Measurements from ENCODE around the gene KIAA0513. TPM values are rescaled to one million over a fixed set of nuclear protein-coding genes. Genes with fewer than 3 reads are reported as not detected.

Gene KIAA0513
- total and polyA plus RNA-seq, 2 of the 13 experiments (the other 11 are each of a cell fraction or from before 2014, with no cell fraction given), result 1.8 TPM

GRCh38 chr16:85114909-85115567 lies 87.4 kb downstream of the KIAA0513 start (continued):
- peak; percentile 81; the same call in 1 of the 2 replicates for TF ChIP-seq LRRFIP1 (CRISPR knock-in tag; conservative IDR thresholded peaks at IDR 0.05)
- peak; percentile 99 for TF ChIP-seq RAD21 (CRISPR knock-in tag; IDR thresholded peaks at IDR 0.05)
- no peak for TF ChIP-seq HOXA7 (CRISPR knock-in tag; IDR thresholded peaks at IDR 0.05)
- TF ChIP-seq ZNF567 (CRISPR knock-in tag; IDR thresholded peaks at IDR 0.05; ENCODE audit: borderline replicate concordance), result 0 out of 2 replicates have a peak, but pooled peaks have one; percentile 45
- TF ChIP-seq NFKBIZ (CRISPR knock-in tag; IDR thresholded peaks at IDR 0.05), result 0 out of 2 replicates have a peak, but pooled peaks have one; percentile 45
- TF ChIP-seq SATB2 (CRISPR knock-in tag; IDR thresholded peaks at IDR 0.05), result no peak
- no peak for TF ChIP-seq SRSF4 (IDR thresholded peaks at IDR 0.05; ENCODE audit: low read depth, low read length, poor library complexity, severe bottlenecking)
- TF ChIP-seq PHF8 (CRISPR knock-in tag; IDR thresholded peaks at IDR 0.05), result peak; percentile 55
- peak; percentile 85 for TF ChIP-seq REPIN1 (CRISPR knock-in tag; IDR thresholded peaks at IDR 0.05; ENCODE audit: borderline replicate concordance, low read depth)
- peak; percentile 90; the same call in 1 of the 2 replicates for TF ChIP-seq BORCS8-MEF2B (CRISPR knock-in tag; IDR thresholded peaks at IDR 0.05)
- TF ChIP-seq ZNF44 (CRISPR knock-in tag; IDR thresholded peaks at IDR 0.05), result 0 out of 2 replicates have a peak, but pooled peaks have one; percentile 52
- no peak for TF ChIP-seq ZNF431 (CRISPR knock-in tag; IDR thresholded peaks at IDR 0.05; ENCODE audit: borderline replicate concordance, low read depth)
- no peak for TF ChIP-seq ZNF253 (CRISPR knock-in tag; IDR thresholded peaks at IDR 0.05; ENCODE audit: borderline replicate concordance)
- 0 out of 2 replicates have a peak, but pooled peaks have one; percentile 38 for TF ChIP-seq ZBTB25 (CRISPR knock-in tag; IDR thresholded peaks at IDR 0.05)
- peak; percentile 44; the same call in 1 of the 2 replicates for TF ChIP-seq MAX (IDR thresholded peaks at IDR 0.05)
- no peak for TF ChIP-seq ZNF263 (CRISPR knock-in tag; IDR thresholded peaks at IDR 0.05)
- TF ChIP-seq DRAP1 (CRISPR knock-in tag; IDR thresholded peaks at IDR 0.05), result peak; percentile 44; the same call in 1 of the 2 replicates
- TF ChIP-seq CEBPG (CRISPR knock-in tag; IDR thresholded peaks at IDR 0.05), result no peak; the same call in 1 of the 2 replicates
- peak; percentile 64; the same call in 1 of the 2 replicates for TF ChIP-seq ZSCAN31 (CRISPR knock-in tag; IDR thresholded peaks at IDR 0.05; ENCODE audit: low read depth)
- no peak for TF ChIP-seq ATF7 (IDR thresholded peaks at IDR 0.05)
- TF ChIP-seq ATF7 (CRISPR knock-in tag; IDR thresholded peaks at IDR 0.05), result no peak
- TF ChIP-seq ZHX1 (CRISPR knock-in tag; IDR thresholded peaks at IDR 0.05; ENCODE audit: low read depth), result no peak

Data from HepG2 (cell line).